Upper lobe of left lung (tissue), 6 donors: ENCODE data around the gene PLXNA4. TPM values are rescaled to one million over a fixed set of nuclear protein-coding genes. Genes with fewer than 3 reads are reported as not detected.

Experiments
- ATAC-seq, 2 donors: fragments of 200-7000 bp; cut with Tn5 transposase; one replicate each; pipeline ENCODE4 v1.9.1; 2022; ENCODE audit warnings: mild to moderate bottlenecking in 2 of 2, moderate library complexity in 2 of 2; ENCODE audit not compliant: low FRiP score in 2 of 2
- DNase-seq, 2 donors: peaks; one replicate each; pipeline ENCODE4 v3.0.0-alpha.2; 2019 to 2020
- H3K27ac ChIP-seq, 4 donors: fragments of 200-600 bp; sonication (generic); one replicate each; pipeline ENCODE4 v1.5.1; 2016 to 2019
- H3K27me3 ChIP-seq, 4 donors: fragments of 200-600 bp; sonication (generic); one replicate each; pipeline ENCODE4 v1.5.1; 2017 to 2019
- H3K36me3 ChIP-seq, 4 donors: fragments of 200-600 bp; sonication (generic); one replicate each; pipeline ENCODE4 v1.5.1; 2016 to 2019
- H3K4me1 ChIP-seq, 4 donors: fragments of 200-600 bp; sonication (generic); one replicate each; pipeline ENCODE4 v1.5.1; 2018 to 2019
- H3K4me3 ChIP-seq, 4 donors: fragments of 200-600 bp; sonication (generic); one replicate each; pipeline ENCODE4 v1.5.1; 2017 to 2019; ENCODE audit warnings: mild to moderate bottlenecking in 2 of 4, moderate library complexity in 1 of 4
- H3K9me3 ChIP-seq, 4 donors: fragments of 200-600 bp; sonication (generic); one replicate each; pipeline ENCODE4 v1.5.1; 2018 to 2019
- EP300 ChIP-seq, 4 donors: sonication (generic); formaldehyde crosslinking; IDR thresholded peaks; one replicate each; pipeline ENCODE4 v1.5.1; 2017; ENCODE audit warnings: antibody characterized with exemption in 4 of 4, control low read depth in 2 of 4
- POLR2A ChIP-seq, 4 donors: fragments of 450-650 bp; IDR thresholded peaks; one replicate each; pipeline ENCODE4 v1.5.1; 2016 to 2017; ENCODE audit warnings: antibody characterized with exemption in 4 of 4, mild to moderate bottlenecking in 2 of 4
- POLR2AphosphoS5 ChIP-seq, 2 donors: sonication (generic); formaldehyde crosslinking; IDR thresholded peaks; one replicate each; pipeline ENCODE4 v1.5.1; 2017; ENCODE audit warnings: antibody characterized with exemption in 2 of 2
- WGBS, 2 donors: methylation state at CpG; one replicate each; pipeline ENCODE4 v1.1.5; 2017 to 2018; 5-methylcytosine and 5-hydroxymethylcytosine counted together
- total RNA-seq, 6 donors: library from RNA; depleted of rRNA in 4 of 6; stranded (reverse); fragments of >200 nt in 4 of 6; gene quantifications; one replicate each; pipeline versions ENCODE4 v1.1.0 to v1.2.1, GENCODE V29; 2016 to 2021
- TF ChIP-seq, protein P1 (sequence below), 6 experiments: fragments of 450-650 bp in 4 of 6; fragments of 200-600 bp in 2 of 6; sonication (generic) in 2 of 6; IDR thresholded peaks; one replicate each; pipeline ENCODE4 v1.5.1; 2016 to 2019; ENCODE audit warnings: antibody characterized with exemption in 6 of 6
- donor health status: DM: no; HTN: no; CAD: no; lungs with moderate emphysema.
- donor health status: DM: no; HTN: yes; CAD: no; lungs with severe emphysema.

Gene PLXNA4
- total RNA-seq, 6 donors from 2014 or later = 1.1 to 5.9 (median 2.6) TPM

DNA sequence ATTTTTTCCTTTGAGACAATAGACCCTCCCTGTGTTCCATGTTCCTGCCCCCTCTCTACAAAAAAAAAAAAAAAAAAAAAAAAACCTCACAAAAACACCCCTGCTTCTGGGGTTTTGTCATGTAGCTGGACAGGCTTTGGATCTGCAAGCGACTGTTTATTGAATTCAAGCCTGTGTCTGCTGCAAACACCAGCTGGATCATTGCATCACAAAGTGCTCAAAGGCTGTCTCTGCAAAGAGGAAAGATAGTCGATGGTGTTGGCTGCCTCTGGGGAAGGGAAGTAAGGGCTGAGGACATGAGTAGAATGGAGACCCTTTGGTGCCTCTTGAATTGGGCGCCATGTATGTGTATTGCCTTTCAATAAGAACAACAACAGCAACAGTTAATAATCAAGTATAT, 471.2 kb downstream of the PLXNA4 start:
- Histone ChIP-seq H3K36me3 (no peaks in the 10 kb centered on the region), H3K4me1 (no peaks in the 10 kb centered on the region), H3K27ac (no peak overlapping the region), H3K4me3 (no peak overlapping the region), H3K9me3 (no peaks in the 10 kb centered on the region), H3K27me3 (no peaks in the 10 kb centered on the region)
- DNase-seq (no peak), ATAC-seq (no peak)
- 64 to 69% methylated on average over 3 of the region's 3 CpGs for WGBS, 2 donors
- TF ChIP-seq POLR2AphosphoS5 (IDR thresholded peaks at IDR 0.05) = no peak
- TF ChIP-seq EP300 (IDR thresholded peaks at IDR 0.05) = no peak
- TF ChIP-seq, protein P1, sequence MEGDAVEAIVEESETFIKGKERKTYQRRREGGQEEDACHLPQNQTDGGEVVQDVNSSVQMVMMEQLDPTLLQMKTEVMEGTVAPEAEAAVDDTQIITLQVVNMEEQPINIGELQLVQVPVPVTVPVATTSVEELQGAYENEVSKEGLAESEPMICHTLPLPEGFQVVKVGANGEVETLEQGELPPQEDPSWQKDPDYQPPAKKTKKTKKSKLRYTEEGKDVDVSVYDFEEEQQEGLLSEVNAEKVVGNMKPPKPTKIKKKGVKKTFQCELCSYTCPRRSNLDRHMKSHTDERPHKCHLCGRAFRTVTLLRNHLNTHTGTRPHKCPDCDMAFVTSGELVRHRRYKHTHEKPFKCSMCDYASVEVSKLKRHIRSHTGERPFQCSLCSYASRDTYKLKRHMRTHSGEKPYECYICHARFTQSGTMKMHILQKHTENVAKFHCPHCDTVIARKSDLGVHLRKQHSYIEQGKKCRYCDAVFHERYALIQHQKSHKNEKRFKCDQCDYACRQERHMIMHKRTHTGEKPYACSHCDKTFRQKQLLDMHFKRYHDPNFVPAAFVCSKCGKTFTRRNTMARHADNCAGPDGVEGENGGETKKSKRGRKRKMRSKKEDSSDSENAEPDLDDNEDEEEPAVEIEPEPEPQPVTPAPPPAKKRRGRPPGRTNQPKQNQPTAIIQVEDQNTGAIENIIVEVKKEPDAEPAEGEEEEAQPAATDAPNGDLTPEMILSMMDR (IDR thresholded peaks at IDR 0.05) = no peak

DNA sequence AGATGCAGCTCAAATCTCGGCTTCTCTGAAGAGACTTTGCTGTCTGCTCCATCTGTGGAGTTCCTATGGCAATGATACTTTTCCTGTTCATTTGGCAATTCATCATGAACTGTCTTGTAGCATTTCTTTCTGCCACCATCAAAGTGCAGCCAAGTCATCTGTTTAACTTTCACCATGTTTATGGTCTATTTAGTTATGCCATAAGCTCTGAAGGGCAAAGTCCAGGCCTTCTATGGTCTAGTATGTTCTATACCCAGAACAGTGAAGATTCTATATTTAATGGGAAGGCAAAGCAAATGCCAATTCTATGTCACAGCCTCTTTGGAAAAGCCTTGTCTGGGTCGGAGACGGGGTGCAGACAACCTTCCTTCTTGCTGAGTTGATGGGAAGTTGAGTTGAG, 472.6 kb downstream of the PLXNA4 start:
- no peak for ATAC-seq
- TF ChIP-seq, protein P1 (IDR thresholded peaks at IDR 0.05) = no peak
- H3K9me3 ChIP-seq = no peaks in the 10 kb centered on the region
- no peaks in the 10 kb centered on the region for H3K36me3 ChIP-seq
- no peak overlapping the region for H3K27ac ChIP-seq
- no peak for DNase-seq
- WGBS, 2 donors = 89 to 93% methylated on average over 3 of the region's 3 CpGs
- H3K4me1 ChIP-seq = no peaks in the 10 kb centered on the region
- H3K4me3 ChIP-seq = no peak overlapping the region
- H3K27me3 ChIP-seq = no peaks in the 10 kb centered on the region

DNA sequence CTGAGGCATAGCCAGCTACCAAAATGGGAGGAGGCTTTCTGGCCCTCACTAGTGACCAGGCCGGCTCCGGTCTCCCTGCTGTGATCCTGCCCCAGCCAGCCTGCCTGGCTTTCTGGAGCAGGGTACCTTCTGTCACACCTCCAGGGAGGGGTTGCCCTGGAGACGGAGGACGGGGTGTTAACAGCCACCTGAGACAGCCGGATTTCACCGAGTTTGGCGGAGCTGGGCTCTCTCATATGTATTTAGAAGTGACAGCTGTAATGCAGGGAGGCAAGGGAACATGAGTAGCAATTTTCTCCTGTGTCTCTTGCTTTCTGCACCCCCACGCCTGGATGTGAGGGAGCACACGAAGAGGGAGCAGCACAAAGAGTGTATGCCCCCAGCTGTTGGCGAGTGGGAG, 473.3 kb downstream of the PLXNA4 start:
- WGBS, 2 donors = 59 to 76% methylated on average over 7 to 10 of the region's 10 CpGs
- Histone ChIP-seq H3K27ac (no peak overlapping the region), H3K36me3 (no peaks in the 10 kb centered on the region), H3K9me3 (no peaks in the 10 kb centered on the region), H3K4me3 (no peak overlapping the region), H3K27me3 (no peaks in the 10 kb centered on the region), H3K4me1 (no peaks in the 10 kb centered on the region)
- no peak for ATAC-seq
- no peak for TF ChIP-seq EP300 (IDR thresholded peaks at IDR 0.05)
- TF ChIP-seq POLR2AphosphoS5 (IDR thresholded peaks at IDR 0.05) = no peak
- TF ChIP-seq, protein P1 (IDR thresholded peaks at IDR 0.05) = no peak
- TF ChIP-seq POLR2A (IDR thresholded peaks at IDR 0.05) = no peak
- no peak for DNase-seq

DNA sequence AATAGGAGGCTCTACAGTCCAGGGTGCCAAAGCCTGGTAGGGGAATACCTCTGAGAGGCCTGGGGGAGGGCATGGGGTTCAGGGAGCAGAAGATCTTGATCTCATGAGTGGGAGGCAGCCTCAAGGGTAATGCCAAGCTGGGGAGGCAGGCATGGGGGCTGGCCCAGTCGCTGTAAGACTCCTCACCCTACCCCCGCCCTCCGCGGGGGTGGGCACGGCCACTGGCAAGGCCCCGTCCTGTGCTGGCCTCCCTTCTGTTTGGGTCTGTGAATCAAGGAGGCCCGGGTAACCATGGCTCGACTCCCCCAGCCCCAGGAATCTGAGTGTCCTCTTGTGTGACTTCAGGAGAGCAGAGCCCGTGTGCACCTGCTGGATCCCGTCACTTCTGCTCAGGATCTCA, 473.9 kb downstream of the PLXNA4 start:
- WGBS, 2 donors = 83 to 93% methylated on average over 4 to 10 of the region's 10 CpGs
- H3K27me3 ChIP-seq = no peaks in the 10 kb centered on the region
- no peak overlapping the region for H3K4me3 ChIP-seq
- no peaks in the 10 kb centered on the region for H3K4me1 ChIP-seq
- H3K27ac ChIP-seq = no peak overlapping the region
- TF ChIP-seq, protein P1 (IDR thresholded peaks at IDR 0.05) = no peak
- no peak for TF ChIP-seq POLR2AphosphoS5 (IDR thresholded peaks at IDR 0.05)
- TF ChIP-seq EP300 (IDR thresholded peaks at IDR 0.05) = no peak
- ATAC-seq (no peak), DNase-seq (no peak)
- H3K36me3 ChIP-seq = no peaks in the 10 kb centered on the region
- no peaks in the 10 kb centered on the region for H3K9me3 ChIP-seq

DNA sequence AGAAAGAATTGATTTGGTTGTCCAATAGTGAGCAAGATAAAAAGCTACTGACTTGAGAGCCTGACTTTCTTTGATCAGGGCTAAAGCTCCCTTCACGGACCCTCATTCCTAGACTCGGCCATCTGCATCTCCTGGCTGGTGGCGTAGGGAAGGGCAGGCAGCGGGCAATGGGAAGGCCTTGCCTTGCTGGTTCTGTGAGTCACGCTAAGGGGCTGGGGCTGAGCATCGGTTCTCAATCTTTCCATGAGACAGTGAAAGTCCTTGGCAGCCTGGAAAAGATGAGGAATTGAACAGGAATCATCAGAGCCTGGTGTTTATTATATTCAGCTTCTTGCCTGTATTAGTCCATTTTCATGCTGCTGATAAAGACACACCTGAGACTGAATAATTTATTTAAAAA, 475.3 kb downstream of the PLXNA4 start:
- Histone ChIP-seq H3K27me3 (no peaks in the 10 kb centered on the region), H3K27ac (no peak overlapping the region), H3K9me3 (no peaks in the 10 kb centered on the region), H3K4me3 (no peak overlapping the region), H3K4me1 (no peaks in the 10 kb centered on the region), H3K36me3 (no peaks in the 10 kb centered on the region)
- WGBS, 2 donors = 89 to 93% methylated on average over 6 of the region's 6 CpGs
- ATAC-seq (no peak), DNase-seq (no peak)
- TF ChIP-seq POLR2AphosphoS5 (IDR thresholded peaks at IDR 0.05) (no peak), EP300 (IDR thresholded peaks at IDR 0.05) (no peak), POLR2A (IDR thresholded peaks at IDR 0.05) (no peak)
